Stomach (tissue), 9 donors: ENCODE data around the gene ADIRF. TPM values are rescaled to one million over a fixed set of nuclear protein-coding genes. Genes with fewer than 3 reads are reported as not detected.
"Not testable (repeated sequence)": the region's sequence is repeated elsewhere in the genome, so short reads cannot be mapped to it uniquely, and the experiment has no call there.

Experiments used
- DNase-seq, 2 donors: peaks; one replicate each; pipeline versions ENCODE4 v3.0.0 to v3.0.0-alpha.2; 2013 to 2019
- H3K27ac ChIP-seq, 5 donors: fragments of 200-600 bp in 4 of 5; sonication (generic) in 4 of 5; one replicate each; pipeline ENCODE4 v1.5.1; 2013 to 2019; ENCODE audit warnings: mild to moderate bottlenecking in 1 of 5, moderate library complexity in 1 of 5
- H3K27me3 ChIP-seq, 3 donors: fragments of 200-600 bp; sonication (generic); one replicate each; pipeline ENCODE4 v1.5.1; 2017 to 2019; ENCODE audit warnings: mixed run types in 1 of 3
- H3K36me3 ChIP-seq, 4 donors: fragments of 200-600 bp; sonication (generic); 1 replicate in 3 of 4; 2 replicates in 1 of 4; pipeline ENCODE4 v1.5.1; 2016 to 2019
- H3K4me1 ChIP-seq, 4 donors: fragments of 200-600 bp; sonication (generic); one replicate each; pipeline ENCODE4 v1.5.1; 2016 to 2019
- H3K4me3 ChIP-seq, 4 donors: fragments of 200-600 bp; sonication (generic) in 3 of 4; one replicate each; pipeline ENCODE4 v1.5.1; 2016 to 2019; ENCODE audit warnings: mild to moderate bottlenecking in 1 of 4
- H3K9me3 ChIP-seq, 4 donors: fragments of 200-600 bp; sonication (generic); one replicate each; pipeline ENCODE4 v1.5.1; 2016 to 2019
- CTCF ChIP-seq, 7 experiments: fragments of 450-650 bp in 4 of 7; fragments of 200-600 bp in 3 of 7; sonication (generic) in 3 of 7; IDR thresholded peaks; one replicate each; pipeline ENCODE4 v1.5.1; 2016 to 2019; ENCODE audit warnings: antibody characterized with exemption in 7 of 7, control low read depth in 2 of 7, mild to moderate bottlenecking in 1 of 7
- EP300 ChIP-seq: sonication (generic); formaldehyde crosslinking; IDR thresholded peaks from one replicate; pipeline ENCODE4 v1.6.1; 2017; ENCODE audit warnings: antibody characterized with exemption
- POLR2A ChIP-seq, 4 donors: fragments of 450-650 bp; IDR thresholded peaks; one replicate each; pipeline ENCODE4 v1.6.1; 2016; ENCODE audit warnings: antibody characterized with exemption in 4 of 4, control low read depth in 2 of 4, mild to moderate bottlenecking in 1 of 4, moderate library complexity in 1 of 4
- POLR2AphosphoS5 ChIP-seq, 3 donors: sonication (generic); formaldehyde crosslinking; IDR thresholded peaks; one replicate each; pipeline ENCODE4 v1.6.1; 2016; ENCODE audit warnings: antibody characterized with exemption in 3 of 3
- WGBS, 5 donors: extraction: QIAGEN DNeasy Blood & Tissue Kit in 3 of 5; methylation state at CpG; one replicate each; pipeline versions ENCODE4 v1.1.5 to v1.1.7; 2013 to 2018; 5-methylcytosine and 5-hydroxymethylcytosine counted together
- intact Hi-C: fragments of 100-400 bp; cut with DNase I; formaldehyde crosslinking; loops from one replicate; pipeline ENCODE4 v1.15.1; 2023; ENCODE audit warnings: low total_unique reads
- polyA plus RNA-seq, 3 donors: library from polyadenylated mRNA; stranded (reverse); fragments of 200-250 nt; gene quantifications; one replicate each; pipeline ENCODE4 v1.2.3, GENCODE V29; 2013
- total RNA-seq, 5 donors: library from RNA; depleted of rRNA; stranded (reverse); fragments of >200 nt; gene quantifications; one replicate each; pipeline versions ENCODE4 v1.1.0 to v1.2.3, GENCODE V29; 2014 to 2016
- donor health status: healthy with polysubstance abuse.
- donor health status: Bipolar disorder and iron deficiency.
- donor health status: healthy.

ADIRF gene
- total and polyA plus RNA-seq, 8 donors, result 1.2 to 249 (median 86.1) TPM

GRCh38 chr10:86971232-86971991 is 3.1 kb downstream of the ADIRF start:
- H3K27me3 ChIP-seq, result peaks cover 0 to 18% (median 3%) of the 10 kb centered on the region in 3 donors
- peak overlapping the region; percentile 41 to 59 (median 58) for H3K4me3 ChIP-seq
- H3K36me3 ChIP-seq, result no peaks in the 10 kb centered on the region
- DNase-seq, result peak; percentile 91 to 96
- no peaks in the 10 kb centered on the region for H3K9me3 ChIP-seq
- intact Hi-C loops, result no loop called here
- H3K4me1 ChIP-seq, result peaks cover 49 to 71% (median 60%) of the 10 kb centered on the region in 4 donors
- TF ChIP-seq EP300, result peak; percentile 84
- TF ChIP-seq POLR2AphosphoS5 (IDR thresholded peaks at IDR 0.05), result peak; percentile 89 to 96 (median 91)
- peak in 1 of 7 experiments; percentile 35 for TF ChIP-seq CTCF (IDR thresholded peaks at IDR 0.05)
- TF ChIP-seq POLR2A (IDR thresholded peaks at IDR 0.05), result no peak
- 4 to 14% (median 7%) methylated on average over 36 to 66 of the region's 66 CpGs for WGBS, 5 donors
- H3K27ac ChIP-seq, result peak overlapping the region; percentile 91 to 96 (median 94)

DNA sequence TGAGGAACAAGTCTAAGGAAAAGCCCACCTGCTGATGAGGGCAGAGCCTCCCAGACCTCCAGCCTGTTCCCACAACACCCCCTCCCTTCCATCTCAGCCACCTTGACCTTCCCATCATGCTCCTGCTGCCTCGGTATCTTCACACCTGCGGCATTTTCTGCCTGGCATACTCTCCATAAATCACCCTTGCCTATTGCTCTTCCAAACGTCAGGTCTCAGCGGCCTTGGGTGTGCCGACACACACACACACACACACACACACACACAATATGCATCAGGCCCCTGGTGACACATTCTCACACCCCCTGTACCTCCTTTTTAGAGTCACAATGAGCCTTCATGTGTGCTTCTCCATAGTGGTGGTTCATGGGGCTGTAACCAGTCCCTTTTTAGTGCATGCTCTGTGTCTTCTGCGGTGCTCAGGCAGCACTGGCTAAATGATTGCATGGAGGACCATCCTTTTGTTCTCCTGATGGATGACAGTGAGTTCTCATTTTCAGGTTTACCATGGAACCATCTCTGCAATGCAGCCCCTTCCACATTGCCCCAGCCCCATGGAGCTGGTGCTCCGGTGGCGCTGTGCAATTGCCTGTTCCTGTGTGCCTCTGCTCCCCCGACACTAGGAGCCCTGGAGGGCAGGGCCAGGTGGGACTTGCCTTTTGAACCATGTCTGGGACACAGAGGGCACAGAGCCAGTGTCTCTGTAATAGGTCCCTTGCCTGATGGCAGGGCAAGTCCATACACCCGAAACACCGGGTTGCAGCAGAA is 4.5 kb downstream of the ADIRF start:
- 86 to 98% (median 92%) methylated on average over 10 to 11 of the region's 11 CpGs for WGBS, 5 donors
- Histone ChIP-seq H3K4me1 (peaks cover 37 to 57% (median 46%) of the 10 kb centered on the region in 4 donors), H3K27ac (peak overlapping the region in 4 of 5 donors; percentile 91 to 96 (median 94)), H3K36me3 (no peaks in the 10 kb centered on the region), H3K27me3 (peaks cover 0 to 18% (median 3%) of the 10 kb centered on the region in 3 donors), H3K4me3 (no peak overlapping the region), H3K9me3 (no peaks in the 10 kb centered on the region)
- intact Hi-C loops, result no loop called here
- TF ChIP-seq EP300 (no peak), CTCF (IDR thresholded peaks at IDR 0.05) (no peak), POLR2AphosphoS5 (IDR thresholded peaks at IDR 0.05) (no peak), POLR2A (IDR thresholded peaks at IDR 0.05) (no peak)
- peak in 1 of 2 donors; percentile 16 for DNase-seq

GRCh38 chr10:86974484-86974883 is 6.2 kb downstream of the ADIRF start:
- TF ChIP-seq EP300 (no peak), POLR2A (IDR thresholded peaks at IDR 0.05) (no peak), POLR2AphosphoS5 (IDR thresholded peaks at IDR 0.05) (no peak), CTCF (IDR thresholded peaks at IDR 0.05) (no peak)
- Histone ChIP-seq H3K4me1 (peaks cover 20 to 52% (median 35%) of the 10 kb centered on the region in 4 donors), H3K9me3 (no peaks in the 10 kb centered on the region), H3K27me3 (peaks cover 0 to 4% (median 3%) of the 10 kb centered on the region in 3 donors), H3K27ac (no peak overlapping the region), H3K4me3 (no peak overlapping the region), H3K36me3 (no peaks in the 10 kb centered on the region)
- WGBS, 5 donors, result 39 to 55% (median 47%) methylated on average over 7 of the region's 7 CpGs
- intact Hi-C loops, result no loop called here
- DNase-seq, result peak in 1 of 2 donors; percentile 76

DNA sequence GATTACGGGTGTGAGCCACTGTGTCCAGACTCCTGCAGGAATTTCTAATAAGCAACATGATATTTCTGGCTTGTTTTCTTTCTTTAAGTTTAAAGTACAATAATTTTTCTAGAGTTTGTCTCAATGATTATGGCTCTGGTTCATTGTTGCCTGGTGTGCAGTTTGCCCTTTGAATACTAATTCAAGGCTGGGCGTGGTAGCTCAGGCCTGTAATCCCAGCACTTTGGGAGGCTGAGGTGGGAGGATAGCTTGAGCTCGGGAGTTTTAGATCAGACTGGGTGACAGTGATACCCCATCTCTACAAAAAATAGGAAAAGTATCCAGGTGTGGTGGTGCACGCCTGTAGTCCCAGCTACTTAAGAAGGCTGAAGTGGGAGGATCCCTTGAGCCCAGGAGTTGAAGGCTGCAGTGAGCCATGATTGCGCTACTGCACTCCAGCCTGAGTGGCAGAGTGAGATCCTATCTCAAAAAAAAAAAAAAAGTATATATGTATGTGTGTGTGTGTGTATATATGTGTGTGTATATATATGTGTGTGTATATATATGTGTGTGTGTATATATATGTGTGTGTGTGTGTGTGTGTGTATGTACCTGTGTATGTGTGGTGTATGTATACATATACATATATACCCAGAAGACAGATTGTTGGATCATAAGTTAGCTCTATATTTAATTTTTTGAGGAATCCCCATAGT is 8.2 kb downstream of the ADIRF start:
- no peak for DNase-seq
- intact Hi-C loops, result no loop called here
- no peak overlapping the region for H3K27ac ChIP-seq
- H3K4me3 ChIP-seq, result no peak overlapping the region
- no peaks in the 10 kb centered on the region for H3K36me3 ChIP-seq
- H3K9me3 ChIP-seq, result no peaks in the 10 kb centered on the region
- H3K27me3 ChIP-seq, result peaks cover 0 to under 1% (median 0%) of the 10 kb centered on the region in 3 donors
- H3K4me1 ChIP-seq, result peaks cover 16 to 53% (median 29%) of the 10 kb centered on the region in 4 donors
- WGBS, 5 donors, result 88 to 99% (median 97%) methylated on average over 5 of the region's 5 CpGs
- TF ChIP-seq EP300 (no peak), CTCF (IDR thresholded peaks at IDR 0.05) (no peak), POLR2A (IDR thresholded peaks at IDR 0.05) (no peak), POLR2AphosphoS5 (IDR thresholded peaks at IDR 0.05) (no peak)

GRCh38 chr10:86978457-86978856 is 10.2 kb downstream of the ADIRF start:
- H3K4me3 ChIP-seq, H3K36me3 ChIP-seq, intact Hi-C loops, H3K9me3 ChIP-seq, H3K27me3 ChIP-seq, DNase-seq: not testable (repeated sequence)
- peaks cover 8 to 44% (median 21%) of the 10 kb centered on the region in 4 donors for H3K4me1 ChIP-seq
- 63 to 75% (median 69%) methylated on average over 3 of the region's 3 CpGs for WGBS, 5 donors
- peak overlapping the region in 2 of 5 donors; percentile 59 to 62 for H3K27ac ChIP-seq
